K562 (cell line): ENCODE data around the gene PRKAA1. TPM values are rescaled to one million over a fixed set of nuclear protein-coding genes. Genes with fewer than 3 reads are reported as not detected.

ENCODE experiments used
- ARID1B ChIP-seq: fragments of 450-650 bp; IDR thresholded peaks from 2 replicates; pipeline ENCODE4 v1.6.1; 2016; ENCODE audit warnings: antibody characterized with exemption, mild to moderate bottlenecking, inconsistent platforms
- ATF1 ChIP-seq, 2 experiments: fragments of 450-650 bp in 1 of 2; IDR thresholded peaks; 2 replicates each; pipeline ENCODE4 v1.6.1; 2016; ENCODE audit warnings: missing compliant biosample characterization in 1 of 2, missing genetic modification characterization in 1 of 2
- EZH2 ChIP-seq: IDR thresholded peaks from 2 replicates; pipeline ENCODE4 v1.6.1; 2012; ENCODE audit warnings: low read depth, mild to moderate bottlenecking, inconsistent platforms, low read length, borderline replicate concordance
- KDM1A ChIP-seq, 2 experiments: fragments of 450-650 bp; IDR thresholded peaks; 2 replicates each; pipeline ENCODE4 v1.6.1; 2016; ENCODE audit warnings: mild to moderate bottlenecking in 2 of 2
- KLF10 ChIP-seq: fragments of 250-450 bp; sonication (Bioruptor Pico); IDR thresholded peaks from 2 replicates; pipeline ENCODE4 v1.6.1; 2021; ENCODE audit warnings: matching md5 sums
- MAFG ChIP-seq: fragments of 450-650 bp; conservative IDR thresholded peaks from 2 replicates; pipeline ENCODE4 v1.6.1; 2016; ENCODE audit warnings: missing genetic modification characterization, missing compliant biosample characterization
- MCM7 ChIP-seq, 2 experiments: fragments of 450-650 bp; IDR thresholded peaks; 2 replicates each; pipeline ENCODE4 v1.6.1; 2016 to 2018
- NFRKB ChIP-seq: fragments of 450-650 bp; IDR thresholded peaks from 2 replicates; pipeline ENCODE4 v1.6.1; 2016; ENCODE audit warnings: low read depth
- RAD21 ChIP-seq, 2 experiments: fragments of 250-450 bp in 1 of 2; fragments of 450-650 bp in 1 of 2; sonication (Bioruptor Pico) in 1 of 2; formaldehyde crosslinking in 1 of 2; IDR thresholded peaks in 1 of 2; conservative IDR thresholded peaks in 1 of 2; 2 replicates each; pipeline versions ENCODE4 v1.4.0 to v1.8.0; 2020 to 2022; ENCODE audit warnings: mild to moderate bottlenecking in 2 of 2, moderate library complexity in 1 of 2
- RBBP5 ChIP-seq: fragments of 200-600 bp; sonication (generic); IDR thresholded peaks from 2 replicates; pipeline ENCODE4 v1.6.1; 2012; ENCODE audit warnings: borderline replicate concordance, mild to moderate bottlenecking, low read length, control low read depth, inconsistent platforms; ENCODE audit not compliant: insufficient read depth, poor library complexity, severe bottlenecking
- TAF1 ChIP-seq: IDR thresholded peaks from 2 replicates; pipeline ENCODE4 v1.6.1; 2011; ENCODE audit warnings: mild to moderate bottlenecking, low read length, moderate library complexity; ENCODE audit not compliant: insufficient read depth, control insufficient read depth, severe bottlenecking; ENCODE audit errors: extremely low read depth
- ZNF311 ChIP-seq: fragments of 250-450 bp; sonication (Bioruptor Pico); IDR thresholded peaks from 2 replicates; pipeline ENCODE4 v1.4.0; 2020; ENCODE audit warnings: mild to moderate bottlenecking, moderate library complexity
- ZNF699 ChIP-seq: fragments of 250-450 bp; sonication (Bioruptor Pico); IDR thresholded peaks from 2 replicates; pipeline ENCODE4 v1.8.0; 2021; ENCODE audit warnings: mild to moderate bottlenecking, moderate library complexity; ENCODE audit not compliant: insufficient replicate concordance
- ZNF830 ChIP-seq: fragments of 250-450 bp; sonication (Bioruptor Pico); IDR thresholded peaks from 2 replicates; pipeline ENCODE4 v1.5.0; 2021; ENCODE audit warnings: mild to moderate bottlenecking
- polyA plus RNA-seq, 8 experiments: library from polyadenylated mRNA; depleted of rRNA in 4 of 8; stranded (reverse) in 5 of 8; unstranded in 3 of 8; fragments of >200 nt; fragmentation: Nextera tagmentation in 2 of 8; fragmentation: Illumina TruSeq in 1 of 8; extraction: Ambion mirVana in 2 of 8; extraction: Trizol in 1 of 8; gene quantifications; 2 replicates each; pipeline versions ENCODE4 v1.2.1 to v1.2.3, GENCODE V29; 2011 to 2014; ENCODE audit warnings: inconsistent platforms in 1 of 8, missing spikeins in 1 of 8
- total RNA-seq, 7 experiments: library from RNA; depleted of rRNA in 6 of 7; stranded (reverse); fragments of >200 nt in 6 of 7; fragmentation: Illumina TruSeq in 2 of 7; extraction: Trizol in 2 of 7; gene quantifications; 2 replicates each; pipeline versions ENCODE4 v1.2.1 to v1.2.3, GENCODE V29; 2011 to 2021; ENCODE audit warnings: low replicate concordance in 1 of 7
- TF ChIP-seq, protein P1 (sequence below): fragments of 250-450 bp; sonication (Bioruptor Pico); IDR thresholded peaks from 2 replicates; pipeline ENCODE4 v1.8.0; 2022; ENCODE audit warnings: inconsistent platforms, mild to moderate bottlenecking, moderate library complexity, borderline replicate concordance
- TF ChIP-seq, protein P2 (sequence below): sonication (generic); formaldehyde crosslinking; IDR thresholded peaks from 2 replicates; pipeline ENCODE4 v1.8.0; 2023; ENCODE audit warnings: mild to moderate bottlenecking, missing genetic modification reagents
- TF ChIP-seq, protein P3 (sequence below): fragments of 450-650 bp; formaldehyde crosslinking; IDR thresholded peaks from 2 replicates; pipeline ENCODE4 v1.4.0; 2022; ENCODE audit warnings: missing genetic modification characterization
- TF ChIP-seq, protein P4 (sequence below): sonication (generic); formaldehyde crosslinking; IDR thresholded peaks from 2 replicates; pipeline ENCODE4 v1.8.0; 2023; ENCODE audit warnings: mild to moderate bottlenecking, missing genetic modification reagents
- TF ChIP-seq, protein P5 (sequence below): fragments of 250-450 bp; sonication (Bioruptor Pico); IDR thresholded peaks from 2 replicates; pipeline ENCODE4 v1.5.0; 2020; ENCODE audit warnings: mild to moderate bottlenecking, borderline replicate concordance

The PRKAA1 gene
- total and polyA plus RNA-seq, 9 of the 15 experiments (the other 6 are each of a cell fraction or from before 2014, with no cell fraction given) = 24.5 to 84.0 (median 51.4) TPM

DNA sequence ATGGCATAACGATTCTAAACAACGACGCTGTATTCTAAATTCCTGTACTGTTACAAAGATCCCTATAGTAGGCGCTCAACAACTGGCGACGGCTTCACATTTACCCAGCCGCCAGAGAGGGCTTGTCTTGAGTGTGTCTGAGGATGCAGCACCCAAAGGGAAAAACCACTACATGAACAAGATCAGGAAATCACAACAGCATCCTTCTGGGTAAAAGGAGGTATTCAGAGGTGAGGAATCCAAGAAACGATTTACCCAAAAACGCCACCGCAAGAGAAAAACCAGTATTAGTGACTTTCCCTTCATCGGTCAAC is 43.1 kb downstream of the PRKAA1 start (continued):
- TF ChIP-seq MAFG (no peak), EZH2 (no peak), ZNF311 (CRISPR knock-in tag) (no peak), ARID1B (no peak), KDM1A (IDR thresholded peaks at IDR 0.05) (peak; percentile 63 to 65; a peak in 3 of 4 replicates), RBBP5 (no peak), ATF1 (CRISPR knock-in tag; IDR thresholded peaks at IDR 0.05) (no peak), ATF1 (tag; IDR thresholded peaks at IDR 0.05) (no peak; the same call in 1 of the 2 replicates), ZNF699 (no peak), KLF10 (no peak), ZNF830 (CRISPR knock-in tag) (no peak), NFRKB (no peak), RAD21 (CRISPR knock-in tag; conservative IDR thresholded peaks at IDR 0.05 in 1 of 2, IDR thresholded peaks at IDR 0.05 in 1 of 2) (peak; percentile 82 to 83), MCM7 (IDR thresholded peaks at IDR 0.05) (no peak), TAF1 (peak; percentile 34)
- TF ChIP-seq, protein P1, sequence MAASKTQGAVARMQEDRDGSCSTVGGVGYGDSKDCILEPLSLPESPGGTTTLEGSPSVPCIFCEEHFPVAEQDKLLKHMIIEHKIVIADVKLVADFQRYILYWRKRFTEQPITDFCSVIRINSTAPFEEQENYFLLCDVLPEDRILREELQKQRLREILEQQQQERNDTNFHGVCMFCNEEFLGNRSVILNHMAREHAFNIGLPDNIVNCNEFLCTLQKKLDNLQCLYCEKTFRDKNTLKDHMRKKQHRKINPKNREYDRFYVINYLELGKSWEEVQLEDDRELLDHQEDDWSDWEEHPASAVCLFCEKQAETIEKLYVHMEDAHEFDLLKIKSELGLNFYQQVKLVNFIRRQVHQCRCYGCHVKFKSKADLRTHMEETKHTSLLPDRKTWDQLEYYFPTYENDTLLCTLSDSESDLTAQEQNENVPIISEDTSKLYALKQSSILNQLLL (CRISPR knock-in tag) = no peak
- TF ChIP-seq, protein P2, sequence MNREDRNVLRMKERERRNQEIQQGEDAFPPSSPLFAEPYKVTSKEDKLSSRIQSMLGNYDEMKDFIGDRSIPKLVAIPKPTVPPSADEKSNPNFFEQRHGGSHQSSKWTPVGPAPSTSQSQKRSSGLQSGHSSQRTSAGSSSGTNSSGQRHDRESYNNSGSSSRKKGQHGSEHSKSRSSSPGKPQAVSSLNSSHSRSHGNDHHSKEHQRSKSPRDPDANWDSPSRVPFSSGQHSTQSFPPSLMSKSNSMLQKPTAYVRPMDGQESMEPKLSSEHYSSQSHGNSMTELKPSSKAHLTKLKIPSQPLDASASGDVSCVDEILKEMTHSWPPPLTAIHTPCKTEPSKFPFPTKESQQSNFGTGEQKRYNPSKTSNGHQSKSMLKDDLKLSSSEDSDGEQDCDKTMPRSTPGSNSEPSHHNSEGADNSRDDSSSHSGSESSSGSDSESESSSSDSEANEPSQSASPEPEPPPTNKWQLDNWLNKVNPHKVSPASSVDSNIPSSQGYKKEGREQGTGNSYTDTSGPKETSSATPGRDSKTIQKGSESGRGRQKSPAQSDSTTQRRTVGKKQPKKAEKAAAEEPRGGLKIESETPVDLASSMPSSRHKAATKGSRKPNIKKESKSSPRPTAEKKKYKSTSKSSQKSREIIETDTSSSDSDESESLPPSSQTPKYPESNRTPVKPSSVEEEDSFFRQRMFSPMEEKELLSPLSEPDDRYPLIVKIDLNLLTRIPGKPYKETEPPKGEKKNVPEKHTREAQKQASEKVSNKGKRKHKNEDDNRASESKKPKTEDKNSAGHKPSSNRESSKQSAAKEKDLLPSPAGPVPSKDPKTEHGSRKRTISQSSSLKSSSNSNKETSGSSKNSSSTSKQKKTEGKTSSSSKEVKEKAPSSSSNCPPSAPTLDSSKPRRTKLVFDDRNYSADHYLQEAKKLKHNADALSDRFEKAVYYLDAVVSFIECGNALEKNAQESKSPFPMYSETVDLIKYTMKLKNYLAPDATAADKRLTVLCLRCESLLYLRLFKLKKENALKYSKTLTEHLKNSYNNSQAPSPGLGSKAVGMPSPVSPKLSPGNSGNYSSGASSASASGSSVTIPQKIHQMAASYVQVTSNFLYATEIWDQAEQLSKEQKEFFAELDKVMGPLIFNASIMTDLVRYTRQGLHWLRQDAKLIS = no peak; the same call in 1 of the 2 replicates
- TF ChIP-seq, protein P3, sequence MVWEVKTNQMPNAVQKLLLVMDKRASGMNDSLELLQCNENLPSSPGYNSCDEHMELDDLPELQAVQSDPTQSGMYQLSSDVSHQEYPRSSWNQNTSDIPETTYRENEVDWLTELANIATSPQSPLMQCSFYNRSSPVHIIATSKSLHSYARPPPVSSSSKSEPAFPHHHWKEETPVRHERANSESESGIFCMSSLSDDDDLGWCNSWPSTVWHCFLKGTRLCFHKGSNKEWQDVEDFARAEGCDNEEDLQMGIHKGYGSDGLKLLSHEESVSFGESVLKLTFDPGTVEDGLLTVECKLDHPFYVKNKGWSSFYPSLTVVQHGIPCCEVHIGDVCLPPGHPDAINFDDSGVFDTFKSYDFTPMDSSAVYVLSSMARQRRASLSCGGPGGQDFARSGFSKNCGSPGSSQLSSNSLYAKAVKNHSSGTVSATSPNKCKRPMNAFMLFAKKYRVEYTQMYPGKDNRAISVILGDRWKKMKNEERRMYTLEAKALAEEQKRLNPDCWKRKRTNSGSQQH (CRISPR knock-in tag) = no peak
- TF ChIP-seq, protein P4, sequence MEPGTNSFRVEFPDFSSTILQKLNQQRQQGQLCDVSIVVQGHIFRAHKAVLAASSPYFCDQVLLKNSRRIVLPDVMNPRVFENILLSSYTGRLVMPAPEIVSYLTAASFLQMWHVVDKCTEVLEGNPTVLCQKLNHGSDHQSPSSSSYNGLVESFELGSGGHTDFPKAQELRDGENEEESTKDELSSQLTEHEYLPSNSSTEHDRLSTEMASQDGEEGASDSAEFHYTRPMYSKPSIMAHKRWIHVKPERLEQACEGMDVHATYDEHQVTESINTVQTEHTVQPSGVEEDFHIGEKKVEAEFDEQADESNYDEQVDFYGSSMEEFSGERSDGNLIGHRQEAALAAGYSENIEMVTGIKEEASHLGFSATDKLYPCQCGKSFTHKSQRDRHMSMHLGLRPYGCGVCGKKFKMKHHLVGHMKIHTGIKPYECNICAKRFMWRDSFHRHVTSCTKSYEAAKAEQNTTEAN = no peak; the same call in 1 of the 2 replicates
- TF ChIP-seq, protein P5, sequence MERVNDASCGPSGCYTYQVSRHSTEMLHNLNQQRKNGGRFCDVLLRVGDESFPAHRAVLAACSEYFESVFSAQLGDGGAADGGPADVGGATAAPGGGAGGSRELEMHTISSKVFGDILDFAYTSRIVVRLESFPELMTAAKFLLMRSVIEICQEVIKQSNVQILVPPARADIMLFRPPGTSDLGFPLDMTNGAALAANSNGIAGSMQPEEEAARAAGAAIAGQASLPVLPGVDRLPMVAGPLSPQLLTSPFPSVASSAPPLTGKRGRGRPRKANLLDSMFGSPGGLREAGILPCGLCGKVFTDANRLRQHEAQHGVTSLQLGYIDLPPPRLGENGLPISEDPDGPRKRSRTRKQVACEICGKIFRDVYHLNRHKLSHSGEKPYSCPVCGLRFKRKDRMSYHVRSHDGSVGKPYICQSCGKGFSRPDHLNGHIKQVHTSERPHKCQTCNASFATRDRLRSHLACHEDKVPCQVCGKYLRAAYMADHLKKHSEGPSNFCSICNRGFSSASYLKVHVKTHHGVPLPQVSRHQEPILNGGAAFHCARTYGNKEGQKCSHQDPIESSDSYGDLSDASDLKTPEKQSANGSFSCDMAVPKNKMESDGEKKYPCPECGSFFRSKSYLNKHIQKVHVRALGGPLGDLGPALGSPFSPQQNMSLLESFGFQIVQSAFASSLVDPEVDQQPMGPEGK (CRISPR knock-in tag) = no peak
